ENCODE data around the gene E2F4.

Gene E2F4

DNA sequence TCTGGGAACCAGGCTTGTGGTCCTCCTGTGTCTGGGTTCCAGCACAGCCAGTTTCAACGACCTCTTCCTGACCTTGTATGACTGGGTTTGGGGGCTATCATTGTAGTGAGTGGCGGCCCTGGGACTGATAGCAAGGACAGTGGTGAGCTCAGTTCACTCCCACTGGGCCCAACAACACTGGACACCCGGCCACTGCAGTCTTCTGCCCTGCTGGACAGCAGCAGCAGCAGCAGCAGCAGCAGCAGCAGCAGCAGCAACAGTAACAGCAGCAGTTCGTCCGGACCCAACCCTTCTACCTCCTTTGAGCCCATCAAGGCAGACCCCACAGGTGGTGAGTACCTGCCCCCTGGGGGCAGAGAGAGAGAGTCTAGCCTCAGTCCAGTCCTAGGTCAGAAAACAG, 3.7 kb downstream of the E2F4 start:
- no peak for DNase-seq

GRCh38 chr16:67196881-67197280, 4.9 kb downstream of the E2F4 start:
- no peak for DNase-seq

DNA sequence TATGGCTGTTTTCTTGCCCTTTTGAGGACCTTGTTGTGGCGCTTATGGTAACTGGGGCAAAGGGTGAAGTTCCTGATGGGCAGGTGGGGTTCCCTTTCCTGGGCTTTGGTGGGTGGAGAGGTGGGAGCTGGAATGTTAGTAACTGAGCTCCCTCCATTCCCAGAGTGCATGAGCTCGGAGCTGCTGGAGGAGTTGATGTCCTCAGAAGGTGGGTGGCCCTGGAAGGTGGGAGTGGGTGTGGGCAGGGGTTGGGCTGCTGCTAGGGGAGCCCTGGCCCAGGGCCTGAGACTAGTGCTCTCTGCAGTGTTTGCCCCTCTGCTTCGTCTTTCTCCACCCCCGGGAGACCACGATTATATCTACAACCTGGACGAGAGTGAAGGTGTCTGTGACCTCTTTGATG, 5.7 kb downstream of the E2F4 start:
- no peak for DNase-seq

DNA sequence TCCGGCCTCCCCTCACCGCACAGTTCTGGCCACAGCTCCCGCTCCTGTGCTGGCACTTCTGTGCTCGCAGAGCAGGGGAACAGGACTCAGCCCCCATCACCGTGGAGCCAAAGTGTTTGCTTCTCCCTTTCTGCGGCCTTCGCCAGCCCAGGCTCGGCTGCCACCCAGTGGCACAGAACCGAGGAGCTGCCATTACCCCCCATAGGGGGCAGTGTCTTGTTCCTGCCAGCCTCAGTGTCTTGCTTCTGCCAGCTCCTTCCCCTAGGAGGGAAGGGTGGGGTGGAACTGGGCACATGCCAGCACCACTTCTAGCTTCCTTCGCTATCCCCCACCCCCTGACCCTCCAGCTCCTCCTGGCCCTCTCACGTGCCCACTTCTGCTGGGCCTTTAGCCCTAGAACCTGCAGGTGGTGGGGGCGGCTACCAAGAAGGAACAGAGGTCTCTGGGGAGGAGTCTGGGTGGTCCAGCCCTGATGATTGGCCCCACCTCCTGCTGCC, 6.3 kb downstream of the E2F4 start:
- no peak for DNase-seq

- no peak for DNase-seq
Observed at GRCh38 chr16:67199011-67199807, 7.3 kb downstream of the E2F4 start, which contains the start of gene ELMO3. Gene ELMO3, plus strand, starts transcription at chr16:67199131. Its CDS starts 196 bp downstream, at chr16:67199327.

GRCh38 chr16:67199808-67200198, 7.8 kb downstream of the E2F4 start:
- DNase-seq, result no peak

DNA sequence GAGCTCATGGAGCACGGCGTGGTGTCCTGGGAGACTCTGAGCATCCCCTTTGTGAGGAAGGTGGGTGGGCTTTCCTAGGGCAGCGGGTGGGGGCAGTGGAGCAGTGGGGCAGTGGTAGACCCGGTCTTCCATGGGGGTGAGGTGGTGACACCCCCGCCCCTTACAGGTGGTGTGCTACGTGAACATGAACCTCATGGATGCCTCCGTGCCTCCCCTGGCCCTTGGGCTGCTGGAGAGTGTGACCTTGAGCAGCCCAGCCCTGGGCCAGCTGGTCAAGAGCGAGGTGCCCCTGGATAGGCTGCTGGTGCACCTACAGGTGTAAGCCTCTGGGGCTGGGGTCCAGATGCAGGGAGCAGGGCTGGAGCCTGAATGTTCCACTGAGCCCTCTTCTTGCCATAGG, 8.5 kb downstream of the E2F4 start:
- no peak for DNase-seq

GRCh38 chr16:67201411-67202345, 9.7 kb downstream of the E2F4 start:
- no peak for DNase-seq

- no peak for DNase-seq
Observed at GRCh38 chr16:67202426-67202825, 10.5 kb downstream of the E2F4 start.

- DNase-seq, result no peak
Observed at GRCh38 chr16:67202956-67203493, 11.1 kb downstream of the E2F4 start.

DNA sequence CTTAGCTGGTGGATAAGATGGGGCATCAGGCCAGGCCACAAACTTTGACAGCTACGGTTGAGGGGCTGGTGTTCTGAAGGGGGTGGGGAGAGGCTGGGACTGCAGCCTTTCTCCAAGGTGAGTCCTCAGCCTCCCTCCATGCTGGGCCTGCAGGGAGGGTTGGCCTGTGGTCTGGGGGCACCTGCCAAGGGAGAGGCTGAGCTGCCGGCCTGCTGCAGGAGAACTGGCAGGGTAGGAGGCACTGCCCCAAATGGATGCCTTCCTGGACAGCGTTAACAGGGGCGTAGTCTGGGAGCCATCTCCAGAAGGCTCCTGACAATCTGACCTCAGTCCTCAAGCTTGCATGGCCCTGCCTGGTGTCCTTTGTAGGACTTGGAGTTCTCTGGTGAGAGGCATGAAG, 12.1 kb downstream of the E2F4 start:
- no peak for DNase-seq

DNA sequence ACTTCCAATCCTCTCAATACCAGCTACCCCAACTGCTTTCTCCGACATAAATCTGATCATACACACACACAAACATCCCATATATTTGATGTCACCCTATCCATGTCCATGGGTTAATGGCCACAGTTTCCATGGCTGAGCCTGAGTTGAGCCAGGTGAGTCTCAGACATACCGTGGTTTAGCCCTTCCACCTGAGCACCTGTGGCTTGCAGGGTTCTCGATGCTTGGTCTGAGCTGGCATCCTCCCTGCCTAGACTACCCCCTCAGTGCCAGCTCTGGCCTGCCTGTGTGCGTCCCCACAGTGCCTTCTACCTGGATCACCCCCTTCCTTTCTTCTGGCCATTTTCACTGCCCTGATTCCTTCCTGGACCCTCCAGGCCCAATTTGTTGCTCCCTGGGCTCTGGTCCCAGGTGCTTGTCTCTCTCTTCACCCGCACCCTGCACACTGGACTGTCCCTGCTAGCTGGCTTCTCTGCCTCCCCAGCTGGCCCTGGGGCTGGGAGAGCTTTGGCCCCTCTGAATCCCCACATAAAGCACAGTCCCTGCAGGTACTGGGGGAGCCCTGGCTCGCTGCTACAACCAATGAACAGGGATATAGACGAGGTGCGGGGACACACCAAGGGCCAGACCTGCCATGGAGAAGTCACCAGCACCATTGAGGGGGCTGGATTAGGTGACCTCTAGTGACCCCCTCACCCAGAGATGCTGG, 14.3 kb downstream of the E2F4 start:
- DNase-seq, result no peak

- no peak for DNase-seq
Observed at GRCh38 chr16:67206838-67207248, 14.9 kb downstream of the E2F4 start.

- DNase-seq, result no peak
Observed at GRCh38 chr16:67207249-67208091, 15.5 kb downstream of the E2F4 start.

DNA sequence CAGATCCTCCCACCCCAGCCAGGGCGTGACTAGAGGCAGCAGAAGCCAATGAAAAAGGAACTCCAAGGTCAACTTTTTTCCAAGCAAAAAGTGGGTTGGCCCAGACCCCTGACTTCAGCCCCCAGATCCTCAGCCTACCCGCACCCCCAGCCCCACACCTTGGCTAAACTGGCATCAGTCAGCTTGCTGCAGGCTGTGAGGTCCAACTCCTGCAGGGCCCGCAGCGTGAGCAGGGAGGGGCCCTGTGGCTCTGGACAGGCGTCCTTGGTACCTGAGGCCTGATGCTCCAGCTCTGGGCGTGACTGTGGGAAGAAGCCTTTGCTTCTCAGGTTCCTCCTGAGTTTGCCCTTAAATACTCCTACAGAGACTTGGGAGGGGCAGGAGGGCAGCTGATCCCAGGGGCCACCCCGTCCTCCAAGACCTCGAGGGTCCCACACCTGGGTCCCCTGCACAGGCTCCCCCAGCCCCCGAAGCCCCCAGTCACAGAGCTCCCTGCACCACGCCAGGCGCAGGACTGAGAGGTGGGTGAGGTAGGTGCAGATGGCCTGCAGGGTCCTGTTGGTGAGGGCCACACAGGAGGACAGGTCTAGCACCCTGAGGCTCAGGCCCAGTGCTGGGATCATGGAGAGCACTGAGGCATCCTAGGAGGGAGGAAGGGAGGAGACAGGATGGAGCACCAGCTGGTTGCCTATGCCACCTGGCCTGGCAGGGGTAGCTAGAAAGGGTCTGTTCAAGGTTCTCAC, 16.4 kb downstream of the E2F4 start:
- DNase-seq, result no peak

- no peak for DNase-seq
Observed at GRCh38 chr16:67209565-67209964, 17.6 kb downstream of the E2F4 start.

DNA sequence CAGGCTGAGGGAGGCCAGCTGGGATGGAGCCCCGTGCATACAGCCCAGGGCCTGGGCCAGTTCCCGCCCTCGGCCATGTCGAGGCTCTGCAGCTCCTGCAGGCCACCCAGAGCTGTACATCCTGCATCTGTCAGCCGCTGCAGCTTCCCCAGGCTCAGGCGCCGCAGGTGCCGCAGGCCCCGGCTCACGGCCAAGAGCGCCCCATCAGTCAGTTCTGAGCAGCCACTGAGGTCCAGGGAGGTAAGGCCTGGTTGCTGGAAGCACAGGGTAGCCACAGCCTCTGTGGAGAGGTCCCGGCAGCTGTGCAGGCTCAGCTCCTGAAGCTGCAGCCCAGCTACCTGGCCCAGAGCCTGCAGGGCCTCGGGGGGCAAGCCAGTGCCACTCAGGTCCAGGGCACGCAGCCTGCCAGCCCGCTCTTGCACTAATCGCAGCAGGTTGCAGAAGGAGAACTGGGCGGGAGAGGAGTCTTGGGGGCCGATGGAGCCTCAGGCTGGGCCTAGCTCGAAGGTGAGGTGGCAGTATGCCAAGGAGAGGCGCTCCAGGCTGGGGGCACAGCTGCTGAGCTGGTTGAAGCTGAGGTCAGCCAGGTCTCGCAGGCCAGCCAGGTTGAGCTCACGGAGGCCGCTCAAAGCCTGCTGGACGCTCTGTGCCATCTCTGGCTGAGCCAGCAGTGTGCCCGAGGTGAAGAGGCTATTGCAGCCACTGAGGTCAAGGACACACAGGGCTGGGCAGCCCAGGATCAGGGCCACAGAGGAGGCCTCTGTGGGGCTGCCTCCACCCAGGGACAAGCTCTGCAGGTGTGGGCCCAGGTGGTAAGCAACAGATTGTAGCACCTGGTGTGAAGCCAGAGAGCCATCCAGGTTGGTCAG, 18.3 kb downstream of the E2F4 start:
- no peak for DNase-seq

GRCh38 chr16:67211674-67212073, 19.7 kb downstream of the E2F4 start:
- no peak for DNase-seq

DNA sequence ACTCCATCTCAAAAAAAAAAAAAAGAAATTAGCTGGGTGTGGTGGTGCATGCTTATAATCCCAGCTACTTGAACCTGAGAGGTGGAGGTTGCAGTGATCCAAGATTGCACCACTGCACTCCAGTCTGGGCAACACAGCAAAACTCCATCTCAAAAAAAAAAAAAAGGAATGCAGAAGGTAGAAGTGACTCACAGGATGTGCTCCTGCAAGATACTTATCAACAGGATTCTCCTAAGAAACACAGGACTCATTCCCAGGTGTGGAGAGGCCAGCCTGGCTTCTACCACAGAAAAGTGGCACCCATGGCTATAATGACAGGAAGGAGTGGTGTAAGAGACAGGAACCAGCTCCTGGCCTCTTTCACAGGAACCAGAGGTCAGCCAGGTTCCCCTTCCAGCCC, 20.8 kb downstream of the E2F4 start:
- no peak for DNase-seq
